PC-9 (cell line): ENCODE data around the gene CAPN14. TPM values are rescaled to one million over a fixed set of nuclear protein-coding genes. Genes with fewer than 3 reads are reported as not detected.

Experiments used
- BruUV-seq: library from RNA; stranded (reverse); fragments of 400-500 nt; replicated peaks from 2 replicates; lab custom pipeline; 2021; lab: Mats Ljungman, UMichigan
- CTCF ChIA-PET: fragments of 300-600 bp; sonication (Branson Sonifier 250); formaldehyde crosslinking; loops from one replicate; lab custom pipeline; 2022; ENCODE audit warnings: antibody characterized with exemption; lab: Charles Lee
- POLR2A ChIA-PET: fragments of 300-600 bp; sonication (Branson Sonifier 250); formaldehyde crosslinking; loops from one replicate; lab custom pipeline; 2022; ENCODE audit warnings: antibody characterized with exemption; ENCODE audit not compliant: unreplicated experiment; lab: Charles Lee
- DNase-seq, 2 experiments: peaks; one replicate each; pipeline versions ENCODE4 v3.0.0 to v3.0.0-alpha.2; 2015 to 2022; ENCODE audit warnings: mixed read lengths in 1 of 2
- H2AFZ ChIP-seq: fragments of 200-600 bp; sonication (generic); 2 replicates; pipeline ENCODE4 v1.8.1; 2017; ENCODE audit warnings: antibody characterized with exemption
- H3F3A ChIP-seq: fragments of 200-600 bp; sonication (generic); 2 replicates; pipeline ENCODE4 v1.8.1; 2017; ENCODE audit warnings: antibody characterized with exemption, mild to moderate bottlenecking, low read depth; ENCODE audit not compliant: insufficient read depth
- H3K27ac ChIP-seq: fragments of 200-600 bp; sonication (generic); 2 replicates; pipeline ENCODE4 v1.6.1; 2016; ENCODE audit warnings: mixed run types
- H3K27me3 ChIP-seq: fragments of 200-600 bp; sonication (generic); 2 replicates; pipeline ENCODE4 v1.6.1; 2016; ENCODE audit warnings: low read depth, mixed run types; ENCODE audit not compliant: insufficient read depth
- H3K36me3 ChIP-seq: fragments of 200-600 bp; sonication (generic); 2 replicates; pipeline ENCODE4 v1.6.1; 2016; ENCODE audit warnings: low read depth, mixed run types
- H3K4me1 ChIP-seq: fragments of 200-600 bp; sonication (generic); replicated peaks from 2 replicates; pipeline ENCODE4 v1.6.1; 2016; ENCODE audit warnings: mixed run types; ENCODE audit not compliant: insufficient read depth
- H3K4me2 ChIP-seq: fragments of 200-600 bp; sonication (generic); 2 replicates; pipeline ENCODE4 v1.6.1; 2017; ENCODE audit warnings: mixed run types
- H3K4me3 ChIP-seq: fragments of 200-600 bp; sonication (generic); 2 replicates; pipeline ENCODE4 v1.6.1; 2016; ENCODE audit warnings: mixed run types
- H3K79me2 ChIP-seq: fragments of 200-600 bp; sonication (generic); 2 replicates; pipeline ENCODE4 v1.6.1; 2017; ENCODE audit warnings: low read depth, mixed run types
- H3K9me2 ChIP-seq: fragments of 200-600 bp; sonication (generic); 2 replicates; pipeline ENCODE4 v1.8.1; 2017; ENCODE audit warnings: mild to moderate bottlenecking; ENCODE audit not compliant: insufficient read depth
- H3K9me3 ChIP-seq: fragments of 200-600 bp; sonication (generic); 2 replicates; pipeline ENCODE4 v1.8.1; 2016; ENCODE audit warnings: low read depth; ENCODE audit not compliant: insufficient read depth
- H4K20me1 ChIP-seq: fragments of 200-600 bp; sonication (generic); 2 replicates; pipeline ENCODE4 v1.8.1; 2017; ENCODE audit not compliant: insufficient read depth
- CTCF ChIP-seq: fragments of 200-600 bp; sonication (generic); conservative IDR thresholded peaks from 2 replicates; pipeline ENCODE4 v1.6.1; 2017; ENCODE audit warnings: mixed run types, antibody characterized with exemption, mild to moderate bottlenecking, moderate library complexity
- EZH2 ChIP-seq: fragments of 200-600 bp; sonication (generic); IDR thresholded peaks from 2 replicates; pipeline ENCODE4 v1.8.0; 2017; ENCODE audit warnings: antibody characterized with exemption, low read depth
- intact Hi-C: fragments of 100-400 bp; cut with micrococcal nuclease; formaldehyde crosslinking; loops from one replicate; pipeline ENCODE4 v1.10.0; 2022; ENCODE audit not compliant: unreplicated experiment
- total RNA-seq: library from RNA; stranded (reverse); gene quantifications from 2 replicates; pipeline ENCODE4 v1.2.3, GENCODE V29; 2021

Gene CAPN14
- total RNA-seq, 1 experiment from 2014 or later: 0.35 TPM

- ChIA-PET POLR2A (no interaction called here), CTCF (interaction anchor here (0.7 kb wide), 1 partner anchor 358 kb away, joined by 10 read pairs; no protein-coding TSS in a partner anchor)
- H3K4me3 ChIP-seq: no peak overlapping the region
- TF ChIP-seq EZH2 (no peak), CTCF (no peak)
- H4K20me1 ChIP-seq: no peaks in the 10 kb centered on the region
- no peaks in the 10 kb centered on the region for H3K36me3 ChIP-seq
- no TSS peak for BruUV-seq
- H2AFZ ChIP-seq: no peak overlapping the region
- no peak for DNase-seq
- no peaks in the 10 kb centered on the region for H3F3A ChIP-seq
- H3K4me1 ChIP-seq: peaks cover 10% of the 10 kb centered on the region
- no peaks in the 10 kb centered on the region for H3K9me3 ChIP-seq
- H3K27ac ChIP-seq: no peak overlapping the region
- intact Hi-C loops: no loop called here
- H3K4me2 ChIP-seq: no peak overlapping the region
- H3K9me2 ChIP-seq: no peaks in the 10 kb centered on the region
- H3K27me3 ChIP-seq: no peaks in the 10 kb centered on the region
- no peaks in the 10 kb centered on the region for H3K79me2 ChIP-seq
Measured at GRCh38 chr2:31228717-31229116, 11.4 kb upstream of the CAPN14 start.

GRCh38 chr2:31227711-31228125 lies 10.4 kb upstream of the CAPN14 start:
- DNase-seq: no peak
- BruUV-seq: no TSS peak
- Histone ChIP-seq H3K9me3 (no peaks in the 10 kb centered on the region), H3K36me3 (no peaks in the 10 kb centered on the region), H3K27ac (no peak overlapping the region), H3K4me3 (no peak overlapping the region), H3K79me2 (no peaks in the 10 kb centered on the region), H3K4me2 (no peak overlapping the region), H3F3A (no peaks in the 10 kb centered on the region; the same call in 1 of the 2 replicates), H4K20me1 (no peaks in the 10 kb centered on the region), H3K4me1 (0 out of 2 replicates have a peak, but pooled peaks cover under 1% of the 10 kb centered on the region), H3K9me2 (no peaks in the 10 kb centered on the region), H2AFZ (no peak overlapping the region), H3K27me3 (no peaks in the 10 kb centered on the region)
- ChIA-PET CTCF (no interaction called here), POLR2A (no interaction called here)
- intact Hi-C loops: no loop called here
- TF ChIP-seq EZH2 (no peak), CTCF (no peak)

DNA sequence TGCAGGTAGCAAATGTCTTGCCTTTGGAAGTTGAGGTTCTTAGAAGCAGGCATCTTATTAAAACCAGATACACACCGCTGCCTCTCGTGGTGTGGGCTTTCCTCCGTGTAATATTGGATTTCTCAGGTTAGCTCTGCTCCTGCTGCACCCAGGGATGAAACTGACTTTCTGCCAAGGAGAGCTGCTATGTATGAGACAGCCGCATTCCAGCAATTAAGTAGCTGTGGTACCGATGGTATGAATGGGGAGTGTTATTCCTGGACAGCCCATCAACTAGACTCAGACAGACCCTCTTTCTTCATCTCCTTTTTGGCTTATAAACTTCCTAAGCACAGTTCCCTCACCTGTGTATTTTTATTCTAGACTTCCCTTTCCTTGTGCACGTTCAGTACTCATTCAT lies 9.8 kb upstream of the CAPN14 start:
- no peak for DNase-seq
- no TSS peak for BruUV-seq
- Histone ChIP-seq H3K9me2 (no peaks in the 10 kb centered on the region), H3K9me3 (no peaks in the 10 kb centered on the region), H3K27ac (no peak overlapping the region), H3K27me3 (no peaks in the 10 kb centered on the region), H3F3A (no peaks in the 10 kb centered on the region; the same call in 1 of the 2 replicates), H4K20me1 (no peaks in the 10 kb centered on the region), H2AFZ (no peak overlapping the region), H3K79me2 (no peaks in the 10 kb centered on the region), H3K36me3 (no peaks in the 10 kb centered on the region), H3K4me1 (no peaks in the 10 kb centered on the region), H3K4me3 (no peak overlapping the region), H3K4me2 (no peak overlapping the region)
- POLR2A ChIA-PET: no interaction called here
- no peak for TF ChIP-seq CTCF
- no peak for TF ChIP-seq EZH2
- CTCF ChIA-PET: no interaction called here
- intact Hi-C loops: no loop called here
